Activated CD8-positive, alpha-beta memory T cell treated with anti-CD3 and anti-CD28 coated beads, Interleukin-2, amount 50 U/mL, for 1 hour (primary cell): ENCODE results near the gene DSCAM.

Source experiments
- DNase-seq: peaks from one replicate; pipeline ENCODE4 v3.0.0-alpha.2; 2020; ENCODE audit errors: extremely low read depth

DSCAM gene

DNA sequence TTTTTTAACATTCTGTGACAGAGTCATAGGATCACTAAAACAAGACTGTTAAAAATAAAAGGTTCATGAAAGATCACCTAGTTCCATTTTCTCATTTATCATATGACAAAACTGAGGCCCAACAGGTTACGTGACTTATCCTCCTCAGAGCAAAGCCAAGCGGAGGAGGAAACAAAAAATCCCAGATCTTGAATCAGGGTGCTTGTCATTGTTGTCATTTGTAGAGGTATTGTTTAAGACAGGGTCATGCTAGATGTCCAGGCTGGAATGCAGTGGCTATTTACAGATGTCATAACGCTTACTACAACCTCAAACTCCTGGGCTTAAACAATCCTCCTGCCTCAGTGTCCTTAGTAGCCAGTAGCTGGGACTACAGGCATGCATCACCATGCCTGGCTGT lies 293.2 kb downstream of the DSCAM start:
- no peak for DNase-seq

DNA sequence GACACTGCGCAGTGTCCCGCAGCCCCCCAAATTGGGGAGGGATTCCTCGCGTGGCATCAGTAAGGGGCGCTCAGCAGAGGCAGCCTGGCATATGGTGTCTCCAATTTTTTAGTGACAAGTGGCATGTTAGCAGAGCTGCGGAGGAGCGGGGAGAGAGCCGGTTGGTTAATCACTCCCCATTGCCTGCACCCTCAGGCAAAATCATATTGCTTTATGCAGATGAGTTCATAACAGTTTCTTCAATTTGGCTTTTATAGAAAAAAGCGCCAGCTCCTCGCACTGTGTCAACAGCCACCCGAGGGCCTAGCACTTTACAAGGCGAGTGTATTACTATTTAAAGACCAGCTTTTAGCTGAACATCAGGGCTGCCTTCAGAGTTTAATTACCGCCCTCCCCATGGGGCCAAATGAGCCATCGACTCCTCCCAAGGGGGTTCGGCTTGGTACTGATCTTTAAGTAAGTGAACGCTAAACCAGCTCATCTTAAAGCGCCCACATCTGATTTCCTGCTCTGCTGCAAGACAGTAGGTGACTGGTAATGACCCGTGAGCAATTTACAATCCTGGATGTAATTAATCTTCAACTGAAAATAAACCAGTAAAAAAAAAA lies 298.9 kb downstream of the DSCAM start:
- no peak for DNase-seq

- no peak for DNase-seq
Observed at GRCh38 chr21:40546647-40547046, 300.3 kb downstream of the DSCAM start.

GRCh38 chr21:40540216-40540615 lies 306.7 kb downstream of the DSCAM start:
- DNase-seq = no peak

GRCh38 chr21:40534886-40535285 lies 312.1 kb downstream of the DSCAM start:
- no peak for DNase-seq

DNA sequence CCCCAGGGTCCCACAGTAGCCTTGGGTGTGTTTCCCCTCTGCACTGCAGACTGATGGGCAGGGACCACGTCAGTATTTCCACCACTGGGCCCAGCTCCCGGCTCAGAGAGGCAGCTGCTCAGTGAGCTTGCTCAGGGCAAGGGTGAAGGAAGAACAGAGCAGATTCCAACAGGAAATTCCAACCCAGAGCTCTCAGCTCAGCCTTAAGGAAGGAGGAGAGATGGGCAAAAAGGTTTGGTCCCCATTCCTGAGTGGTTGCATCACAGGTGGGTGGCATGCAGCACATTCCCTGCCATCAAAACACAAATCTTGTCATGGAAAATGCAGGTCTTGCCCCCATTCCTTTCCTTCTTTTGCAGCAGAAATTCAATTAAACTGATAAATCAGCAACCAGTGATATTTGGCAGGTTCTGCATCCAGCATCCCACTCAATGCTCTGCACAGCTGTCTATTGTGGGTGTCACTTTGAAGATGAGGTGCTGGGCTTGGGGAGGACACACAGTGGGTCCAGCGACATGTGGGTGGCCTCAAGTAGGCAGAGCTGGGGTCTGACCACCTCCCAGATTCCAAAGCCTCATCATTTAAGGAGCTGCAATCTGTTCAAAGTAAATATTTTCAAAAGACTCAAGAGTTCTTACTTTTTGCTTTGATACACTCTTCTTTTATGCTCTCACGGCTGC lies 315.4 kb downstream of the DSCAM start:
- DNase-seq = no peak

DNA sequence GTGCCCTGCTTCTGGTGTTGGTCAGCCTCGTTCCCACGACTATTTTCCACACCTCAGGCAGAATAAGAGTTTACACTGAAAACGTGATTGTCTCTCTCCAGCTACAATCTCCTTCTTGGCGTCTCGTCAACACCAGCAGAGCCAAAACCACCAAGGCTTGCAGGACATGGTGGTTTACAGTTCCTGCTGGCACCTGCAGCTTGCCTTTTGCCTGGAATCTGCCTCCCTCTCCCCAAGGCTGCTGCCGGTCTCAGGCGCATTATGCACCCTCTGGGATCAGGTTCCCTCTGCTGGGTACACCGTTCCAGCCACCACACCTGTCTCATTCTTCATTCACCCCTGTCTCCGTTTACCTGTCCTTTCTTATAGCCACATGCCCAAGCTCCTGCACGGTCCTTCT lies 315.9 kb downstream of the DSCAM start:
- DNase-seq = no peak

DNA sequence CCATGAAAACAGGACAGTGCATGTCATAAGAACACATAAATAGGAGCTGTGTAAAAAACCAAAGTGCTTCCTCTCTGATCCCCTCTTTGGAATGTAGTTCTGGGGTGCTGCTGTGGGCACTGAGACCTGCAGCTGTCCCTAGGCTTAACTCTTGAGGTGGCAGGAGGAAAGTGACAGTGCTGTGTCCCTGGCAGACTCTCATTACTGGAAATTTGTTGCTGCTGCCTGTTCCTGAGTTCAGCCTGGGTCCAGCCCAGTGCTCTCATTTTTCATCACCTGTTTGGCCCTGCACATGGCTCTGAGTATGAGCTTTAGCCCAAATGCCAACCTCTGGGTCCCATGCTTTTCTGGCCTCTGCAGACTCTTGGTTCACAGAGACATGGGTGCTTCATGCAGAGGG lies 329.3 kb downstream of the DSCAM start:
- no peak for DNase-seq

DNA sequence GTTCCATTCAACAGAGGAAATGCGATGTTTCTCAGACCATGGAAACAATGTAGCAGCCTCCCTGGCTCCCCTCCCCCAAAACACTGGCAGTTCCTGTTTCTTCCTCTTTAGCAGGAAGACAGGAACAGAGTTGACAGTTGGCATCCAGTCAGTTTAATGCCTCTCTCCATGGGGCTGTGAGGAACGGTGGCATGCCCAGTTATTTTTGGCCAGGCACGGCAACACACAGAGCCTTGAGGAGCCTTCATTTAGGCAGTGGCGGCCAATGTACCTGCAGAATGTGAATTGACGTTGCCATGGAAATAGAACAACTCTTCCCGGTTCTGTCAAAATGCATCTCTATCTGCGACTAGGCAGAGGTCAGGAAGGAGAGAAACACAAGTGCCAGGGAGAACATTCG lies 330.6 kb downstream of the DSCAM start:
- DNase-seq = no peak

GRCh38 chr21:40512590-40512989 lies 334.4 kb downstream of the DSCAM start:
- DNase-seq = no peak

DNA sequence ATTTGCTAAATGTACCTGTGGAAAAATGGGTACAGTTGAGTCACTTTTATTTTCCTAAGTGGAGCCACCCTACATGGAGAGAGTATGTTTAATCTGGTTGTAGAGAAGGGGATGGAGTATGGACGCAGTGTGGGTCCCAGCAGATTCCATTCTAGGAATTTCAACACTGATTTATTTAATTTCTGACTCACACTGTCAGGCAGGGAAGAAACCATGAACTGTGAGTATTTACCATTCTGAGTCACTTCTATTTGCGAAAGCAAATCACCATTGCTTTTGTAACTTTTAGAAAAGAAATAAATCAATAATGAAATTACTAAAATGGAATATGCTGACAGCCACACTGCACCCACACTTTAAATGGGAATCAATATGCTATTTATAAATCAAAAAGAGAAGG lies 339.0 kb downstream of the DSCAM start:
- no peak for DNase-seq

DNA sequence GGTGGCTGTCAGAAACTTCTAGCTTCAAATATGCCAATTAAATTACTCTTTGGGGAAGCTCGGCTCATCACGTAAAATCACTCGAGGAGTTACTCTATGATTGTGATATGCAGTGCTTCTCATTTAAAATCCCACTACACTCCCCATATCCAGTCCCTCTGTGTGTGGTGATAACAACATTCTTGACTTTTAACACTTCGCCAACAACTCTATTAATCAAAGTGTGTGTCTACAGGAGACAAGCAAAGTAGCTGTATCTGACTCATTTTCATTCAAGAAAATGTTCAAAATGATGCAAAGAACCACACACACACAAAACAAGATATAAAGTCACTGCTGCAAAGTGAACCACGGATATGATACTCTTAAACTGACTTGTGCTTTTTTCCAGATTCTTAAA lies 341.3 kb downstream of the DSCAM start:
- DNase-seq = no peak

GRCh38 chr21:40505244-40505643 lies 341.7 kb downstream of the DSCAM start:
- no peak for DNase-seq

GRCh38 chr21:40504825-40505224 lies 342.1 kb downstream of the DSCAM start:
- DNase-seq = no peak

GRCh38 chr21:40496116-40496515 lies 350.8 kb downstream of the DSCAM start:
- DNase-seq = no peak

GRCh38 chr21:40490408-40490807 lies 356.6 kb downstream of the DSCAM start:
- DNase-seq = no peak

GRCh38 chr21:40489001-40489400 lies 358.0 kb downstream of the DSCAM start:
- DNase-seq = no peak

DNA sequence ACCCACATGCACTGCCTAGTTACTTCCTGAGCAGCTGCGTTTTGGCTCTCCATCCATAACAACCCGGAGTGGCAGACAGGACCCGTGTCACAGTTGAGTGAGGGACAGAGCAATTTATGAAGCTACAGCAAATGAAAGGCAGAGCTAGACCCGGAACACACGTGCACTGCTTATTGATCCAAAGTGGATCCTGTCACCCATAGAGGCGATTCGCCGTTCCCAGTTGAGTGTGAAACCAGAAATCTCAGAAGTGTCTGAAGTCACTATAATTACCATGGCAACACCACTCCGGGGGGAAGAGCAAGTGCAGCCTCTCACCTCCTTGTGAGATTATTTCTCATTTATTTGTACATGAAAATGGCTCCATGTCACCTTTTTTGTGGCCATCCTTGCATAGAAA lies 365.2 kb downstream of the DSCAM start:
- no peak for DNase-seq

GRCh38 chr21:40474513-40474912 lies 372.4 kb downstream of the DSCAM start:
- no peak for DNase-seq

DNA sequence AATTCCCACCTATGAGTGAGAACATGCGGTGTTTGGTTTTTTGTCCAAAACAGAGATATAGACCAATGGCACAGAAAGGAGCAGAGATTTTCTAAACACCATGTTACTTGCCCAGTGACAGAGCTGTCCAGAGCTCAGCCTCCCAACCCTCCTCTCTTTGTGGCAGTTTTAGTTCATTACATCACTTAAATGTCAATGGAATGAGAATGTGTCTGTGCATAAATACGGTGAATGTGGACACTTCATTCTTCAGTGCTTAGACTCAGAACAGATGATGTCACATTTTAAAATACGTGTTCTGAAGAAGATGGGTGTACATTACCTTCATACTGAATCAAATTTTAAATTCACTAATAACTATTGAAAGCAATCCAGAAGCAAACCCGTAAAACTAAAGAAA lies 374.9 kb downstream of the DSCAM start:
- no peak for DNase-seq

DNA sequence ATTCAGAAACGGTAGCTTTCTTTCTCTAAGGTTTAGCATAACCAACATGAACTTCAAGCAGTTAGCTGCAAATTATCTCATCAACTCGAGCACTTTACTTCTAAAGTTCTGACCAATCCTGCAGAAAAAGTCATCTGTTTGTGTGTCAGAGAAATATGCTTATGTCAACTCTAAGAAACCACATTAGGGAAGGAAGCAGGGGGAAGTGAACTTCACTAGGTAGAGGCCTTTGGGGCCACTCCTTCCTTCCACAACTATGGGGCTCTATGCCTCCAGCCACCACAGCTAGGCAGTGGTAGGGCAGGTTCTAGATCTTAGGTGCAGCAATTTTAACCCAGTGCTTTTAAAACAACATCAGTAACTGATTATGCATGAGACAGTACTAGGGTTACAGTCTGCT lies 375.9 kb downstream of the DSCAM start:
- no peak for DNase-seq

GRCh38 chr21:40466893-40467483 lies 380.0 kb downstream of the DSCAM start:
- no peak for DNase-seq

DNA sequence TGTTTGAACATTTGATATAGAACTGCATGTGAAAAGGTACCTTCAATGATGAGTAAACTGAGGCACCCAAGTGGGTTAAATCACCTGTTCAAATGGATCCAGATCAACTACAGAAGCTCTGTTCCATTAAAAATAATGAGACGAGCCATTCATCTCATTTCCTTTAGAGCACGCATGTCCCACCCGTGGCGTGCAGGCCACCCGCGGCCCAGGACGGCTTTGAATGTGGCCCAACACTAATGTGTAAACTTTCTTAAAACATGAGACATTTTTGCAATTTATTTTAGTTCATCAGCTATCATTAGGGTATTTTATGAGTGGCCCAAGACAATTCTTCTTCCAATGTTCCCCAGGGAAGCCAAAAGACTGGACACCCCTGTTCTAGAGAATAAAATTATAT lies 381.6 kb downstream of the DSCAM start:
- DNase-seq = no peak

DNA sequence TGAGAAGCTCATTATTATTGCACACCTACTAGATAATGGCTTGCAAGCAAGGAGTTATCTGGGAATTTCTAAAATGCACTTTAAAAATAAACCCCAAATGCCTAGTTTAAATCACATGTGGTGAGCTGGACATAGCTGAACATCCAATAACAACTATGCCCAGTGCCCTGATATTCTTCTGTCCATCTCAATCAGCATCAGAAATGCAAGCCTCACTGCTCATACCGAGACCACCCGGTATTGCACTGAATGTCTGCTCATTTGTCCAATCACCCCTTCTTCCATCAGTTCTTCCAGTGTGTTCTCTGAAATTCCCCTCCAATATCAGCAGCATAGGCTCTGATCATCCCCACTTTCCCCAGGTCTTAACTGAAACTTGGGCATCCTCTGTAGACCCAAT lies 383.8 kb downstream of the DSCAM start:
- DNase-seq = no peak
